ENCODE data around the gene KHDC3L.
"Not testable (repeated sequence)": the region's sequence is repeated elsewhere in the genome, so short reads cannot be mapped to it uniquely, and the experiment has no call there.

The KHDC3L gene

GRCh38 chr6:73391675-73392074, 29.2 kb downstream of the KHDC3L start:
- Histone ChIP-seq H3K36me3 (ENCODE audit: control insufficient read depth in 2 of 2, insufficient read depth in 1 of 2, low read length in 2 of 2) (no peaks in the 10 kb centered on the region), H3K4me3 (ENCODE audit: low read depth, low read length) (no peak overlapping the region), H3K4me1 (ENCODE audit: control insufficient read depth, insufficient read depth, low read length) (peaks cover 3% of the 10 kb centered on the region; the same call in 1 of the 2 replicates), H3K27ac (ENCODE audit: extremely low read depth, low read depth, low read length) (no peak overlapping the region), H3K9me3 (ENCODE audit: control insufficient read depth, insufficient read depth, low read depth, low read length) (no peaks in the 10 kb centered on the region)
- TF ChIP-seq ZNF248 (tag by site-specific recombination; IDR thresholded peaks at IDR 0.05) (no peak), ZNF148 (tag by site-specific recombination; IDR thresholded peaks at IDR 0.05; ENCODE audit: borderline replicate concordance) (no peak), ZFP69B (tag by site-specific recombination; IDR thresholded peaks at IDR 0.05) (no peak), ZNF473 (tag by site-specific recombination; IDR thresholded peaks at IDR 0.05) (no peak), ZNF791 (tag by site-specific recombination; IDR thresholded peaks at IDR 0.05) (no peak), PBX3 (CRISPR knock-in tag; IDR thresholded peaks at IDR 0.05) (no peak)
- POLR2A ChIA-PET: no interaction called here
- CTCF ChIA-PET: interaction anchor here (0.6 to 1.7 kb wide), 2 partner anchors 59 to 261 kb away, joined by 3 to 4 read pairs; no protein-coding TSS in a partner anchor

- H3K27ac ChIP-seq (ENCODE audit: extremely low read depth, low read depth, low read length); H3K4me3 ChIP-seq (ENCODE audit: low read depth, low read length); CTCF ChIA-PET; H3K36me3 ChIP-seq (ENCODE audit: control insufficient read depth in 2 of 2, insufficient read depth in 1 of 2, low read length in 2 of 2); POLR2A ChIA-PET; H3K4me1 ChIP-seq (ENCODE audit: control insufficient read depth, insufficient read depth, low read length); H3K9me3 ChIP-seq (ENCODE audit: control insufficient read depth, insufficient read depth, low read depth, low read length): not testable (repeated sequence)
- TF ChIP-seq ZNF112 (tag by site-specific recombination; IDR thresholded peaks at IDR 0.05) (0 out of 2 replicates have a peak, but pooled peaks have one; percentile 60), BCL6B (tag by site-specific recombination; IDR thresholded peaks at IDR 0.05) (0 out of 2 replicates have a peak, but pooled peaks have one; percentile 24), ZNF184 (tag by site-specific recombination; IDR thresholded peaks at IDR 0.05) (0 out of 2 replicates have a peak, but pooled peaks have one; percentile 47), ZBTB44 (tag by site-specific recombination; IDR thresholded peaks at IDR 0.05) (peak; percentile 20; the same call in 1 of the 2 replicates), OSR2 (tag by site-specific recombination; IDR thresholded peaks at IDR 0.05) (peak; percentile 48), ZNF350 (tag by site-specific recombination; IDR thresholded peaks at IDR 0.05) (peak; percentile 69), KLF10 (tag by site-specific recombination; IDR thresholded peaks at IDR 0.05) (0 out of 2 replicates have a peak, but pooled peaks have one; percentile 33), ZNF37A (tag by site-specific recombination; IDR thresholded peaks at IDR 0.05) (peak; percentile 65; the same call in 1 of the 2 replicates), ZNF544 (tag by site-specific recombination; IDR thresholded peaks at IDR 0.05) (peak; percentile 80; the same call in 1 of the 2 replicates)
Observed at GRCh38 chr6:73392188-73392587, 29.7 kb downstream of the KHDC3L start.

GRCh38 chr6:73393278-73393677, 30.8 kb downstream of the KHDC3L start:
- Histone ChIP-seq H3K4me3 (ENCODE audit: low read depth, low read length) (no peak overlapping the region), H3K36me3 (ENCODE audit: control insufficient read depth in 2 of 2, insufficient read depth in 1 of 2, low read length in 2 of 2) (no peaks in the 10 kb centered on the region), H3K9me3 (ENCODE audit: control insufficient read depth, insufficient read depth, low read depth, low read length) (no peaks in the 10 kb centered on the region), H3K4me1 (ENCODE audit: control insufficient read depth, insufficient read depth, low read length) (peaks cover 3% of the 10 kb centered on the region; the same call in 1 of the 2 replicates), H3K27ac (ENCODE audit: extremely low read depth, low read depth, low read length) (no peak overlapping the region)
- CTCF ChIA-PET: interaction anchor here (0.6 kb wide), 1 partner anchor 1965 kb away, joined by 4 read pairs; no protein-coding TSS in a partner anchor
- POLR2A ChIA-PET: no interaction called here
- TF ChIP-seq ATF2 (tag by site-specific recombination; IDR thresholded peaks at IDR 0.05; ENCODE audit: low read depth) (no peak), ZBTB6 (tag by site-specific recombination; IDR thresholded peaks at IDR 0.05) (no peak), ZNF580 (tag by site-specific recombination; IDR thresholded peaks at IDR 0.05) (no peak), ZBTB26 (tag by site-specific recombination; optimal IDR thresholded peaks at IDR 0.05) (no peak), ZEB2 (tag by site-specific recombination; IDR thresholded peaks at IDR 0.05) (no peak), YY2 (tag by site-specific recombination; IDR thresholded peaks at IDR 0.05) (no peak)
